ENCODE data around the gene SAG. TPM values are rescaled to one million over a fixed set of nuclear protein-coding genes. Genes with fewer than 3 reads are reported as not detected.
A peak's percentile ranks its signal among the peaks of the same experiment; 100 is the strongest.

Gene SAG
- total and polyA plus RNA-seq, 10 of the 15 experiments (the other 5 are each of a cell fraction or from before 2014, with no cell fraction given), result 0.06 to 0.47 TPM; not detected in 8

GRCh38 chr2:233379441-233379840 lies 71.8 kb downstream of the SAG start (continued):
- TF ChIP-seq E2F4 (IDR thresholded peaks at IDR 0.05; ENCODE audit: low read depth, low read length), result no peak

DNA sequence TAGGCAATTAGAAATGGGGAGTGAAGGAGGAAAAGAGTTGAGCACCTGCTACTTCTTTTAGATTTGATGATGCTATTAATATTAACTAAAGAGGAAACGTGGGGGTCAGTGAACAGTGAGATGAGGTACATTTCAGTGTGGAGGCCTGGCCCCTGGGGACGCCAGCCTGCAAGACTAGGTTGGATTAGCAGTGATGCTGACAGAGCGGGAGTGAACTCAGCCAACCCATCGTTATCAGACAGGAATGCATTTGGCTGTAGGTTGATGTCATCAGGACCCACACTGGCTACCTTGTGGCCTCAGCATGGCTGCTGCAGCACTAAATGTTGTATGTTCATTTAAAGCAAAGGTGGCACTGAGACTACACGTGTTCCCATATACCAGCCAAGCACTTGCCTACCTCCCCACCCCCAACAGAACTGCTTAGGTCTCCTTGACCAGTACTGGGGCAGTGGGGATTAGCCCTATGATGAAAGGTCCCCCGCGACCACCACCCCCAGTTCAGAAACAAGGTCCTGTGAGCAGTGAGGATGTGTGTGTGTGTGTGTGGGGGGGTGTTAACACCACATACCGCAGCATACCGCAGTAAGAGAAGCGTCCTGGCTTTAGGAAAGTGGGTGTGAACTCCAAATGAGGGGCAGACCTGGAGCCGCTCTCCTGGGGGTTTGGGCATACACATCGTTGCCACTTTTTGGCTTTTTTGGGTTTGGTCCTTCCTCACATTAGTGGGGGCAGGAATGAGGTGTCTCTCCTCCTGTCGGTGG lies 72.7 kb downstream of the SAG start:
- FAIRE-seq (no peak), ATAC-seq (peak; percentile 42), DNase-seq (ENCODE audit: low read depth, low spot score) (no peak)
- ChIA-PET CTCF (no interaction called here), SMC1A (ENCODE audit: uncharacterized antibody, unreplicated experiment) (interaction anchor here (1.2 kb wide), 1 partner anchor 23 kb away, joined by 3 read pairs; no protein-coding TSS in a partner anchor), RAD21 (ENCODE audit: unreplicated experiment) (no interaction called here), POLR2A (no interaction called here)
- no TSS peak for BruUV-seq (replicated peaks)
- no peaks in the 10 kb centered on the region for H3K27me3 ChIP-seq (replicated peaks in 1 of 2; ENCODE audit: control insufficient read depth in 2 of 2, insufficient read depth in 2 of 2, low read length in 1 of 2)
- no peak overlapping the region for H2AFZ ChIP-seq (ENCODE audit: control insufficient read depth, low read depth, low read length)
- peak overlapping the region; percentile 25; the same call in 1 of the 2 replicates for H3K9ac ChIP-seq (ENCODE audit: control insufficient read depth, insufficient read depth, low read length)
- no peaks in the 10 kb centered on the region for H4K20me1 ChIP-seq (ENCODE audit: control insufficient read depth, insufficient read depth)
- H3K4me1 ChIP-seq (ENCODE audit: control insufficient read depth, insufficient read depth, low read length), result peaks cover 61% of the 10 kb centered on the region
- peak overlapping the region; percentile 9; the same call in 1 of the 2 replicates for H3K27ac ChIP-seq (ENCODE audit: control insufficient read depth, insufficient read depth)
- H3K36me3 ChIP-seq (ENCODE audit: control insufficient read depth in 2 of 2, insufficient read depth in 2 of 2, low read length in 1 of 2), result peaks cover 0 to 6% of the 10 kb centered on the region in 2 experiments; a peak in 3 of 4 replicates
- WGBS (ENCODE audit: insufficient coverage, insufficient replicate concordance, low lambda C conversion rate, missing lambda C conversion rate), result 21% methylated on average over 13 of the region's 13 CpGs
- intact Hi-C loops (cut with micrococcal nuclease; ENCODE audit: unreplicated experiment), result no loop called here
- in situ Hi-C loops (cut with MboI), result no loop called here
- H3K4me2 ChIP-seq (ENCODE audit: control insufficient read depth, insufficient read depth), result peak overlapping the region; percentile 77
- H3K79me2 ChIP-seq (ENCODE audit: control insufficient read depth, insufficient read depth, low read length), result peaks cover 37% of the 10 kb centered on the region
- H3K4me3 ChIP-seq, result no peak overlapping the region
- TF ChIP-seq ZNF592 (IDR thresholded peaks at IDR 0.05) (no peak), ZBTB33 (IDR thresholded peaks at IDR 0.05) (0 out of 2 replicates have a peak, but pooled peaks have one; percentile 33), ZBED1 (IDR thresholded peaks at IDR 0.05; ENCODE audit: borderline replicate concordance) (no peak), CREM (IDR thresholded peaks at IDR 0.05; ENCODE audit: low read depth) (0 out of 2 replicates have a peak, but pooled peaks have one; percentile 28)
- H3K9me3 ChIP-seq (replicated peaks; ENCODE audit: control insufficient read depth, insufficient read depth, low read length), result no peaks in the 10 kb centered on the region
